BLaER1 treated with 17β-estradiol and CSF1 and Interleukin-3, amounts not matched to agents 10 nM and 100 nM (cell line): Measurements from ENCODE around the gene GAMT.

Experiments
- H3K27ac ChIP-seq, 11 experiments: shearing (Covaris generic); formaldehyde crosslinking; 2 replicates each; pipeline ENCODE4 v1.8.1; 2022
- H3K27me3 ChIP-seq, 11 experiments: shearing (Covaris generic); formaldehyde crosslinking; 2 replicates each; pipeline ENCODE4 v1.8.1; 2022
- H3K36me3 ChIP-seq, 11 experiments: shearing (Covaris generic); formaldehyde crosslinking; 2 replicates each; pipeline ENCODE4 v1.8.1; 2022
- H3K4me1 ChIP-seq, 10 experiments: shearing (Covaris generic); formaldehyde crosslinking; 2 replicates each; pipeline ENCODE4 v1.8.1; 2022
- H3K4me2 ChIP-seq, 11 experiments: shearing (Covaris generic); formaldehyde crosslinking; 2 replicates each; pipeline ENCODE4 v1.8.1; 2022
- H3K4me3 ChIP-seq, 10 experiments: shearing (Covaris generic); formaldehyde crosslinking; 2 replicates each; pipeline ENCODE4 v1.8.1; 2022
- H3K9ac ChIP-seq, 11 experiments: shearing (Covaris generic); formaldehyde crosslinking; 2 replicates each; pipeline ENCODE4 v1.8.1; 2022
- H3K9me3 ChIP-seq, 11 experiments: shearing (Covaris generic); formaldehyde crosslinking; replicated peaks in 1 of 11; 2 replicates each; pipeline ENCODE4 v1.8.1; 2022
- H4K20me1 ChIP-seq, 11 experiments: shearing (Covaris generic); formaldehyde crosslinking; 2 replicates each; pipeline ENCODE4 v1.8.1; 2022
- Cebpa-rat ChIP-seq, 11 experiments: shearing (Covaris generic); IDR thresholded peaks; 2 replicates each; pipeline ENCODE4 v1.8.1; 2022

GAMT gene

GRCh38 chr19:1429750-1430149 lies 28.4 kb upstream of the GAMT start:
- no peak for TF ChIP-seq Cebpa-rat (IDR thresholded peaks at IDR 0.05)
- Histone ChIP-seq H3K9ac (peak overlapping the region in 6 of 11 experiments; percentile 9 to 66 (median 28); a peak in 4 of 22 replicates), H3K4me3 (no peak overlapping the region), H3K9me3 (no peaks in the 10 kb centered on the region), H3K4me2 (peak overlapping the region in 2 of 11 experiments; percentile 16 to 80; a peak in 3 of 22 replicates), H3K4me1 (peaks cover 32 to 56% (median 49%) of the 10 kb centered on the region in 10 experiments), H3K27me3 (no peaks in the 10 kb centered on the region), H4K20me1 (peaks cover 83 to 100% (median 97%) of the 10 kb centered on the region in 11 experiments), H3K27ac (peak overlapping the region in 1 of 11 experiments; percentile 13; a peak in 2 of 22 replicates), H3K36me3 (peaks cover 78 to 99% (median 89%) of the 10 kb centered on the region in 11 experiments)

- peaks cover 75 to 97% (median 87%) of the 10 kb centered on the region in 11 experiments for H3K36me3 ChIP-seq
- no peaks in the 10 kb centered on the region for H3K9me3 ChIP-seq
- H4K20me1 ChIP-seq = peaks cover 82 to 100% (median 96%) of the 10 kb centered on the region in 11 experiments
- TF ChIP-seq Cebpa-rat (IDR thresholded peaks at IDR 0.05) = no peak
- H3K27me3 ChIP-seq = no peaks in the 10 kb centered on the region
- H3K4me1 ChIP-seq = peaks cover 40 to 65% (median 55%) of the 10 kb centered on the region in 10 experiments
- H3K4me3 ChIP-seq = no peak overlapping the region
- H3K27ac ChIP-seq = no peak overlapping the region; a peak in 2 of 22 replicates
- H3K4me2 ChIP-seq = peak overlapping the region in 4 of 11 experiments; percentile 80 to 93 (median 84); a peak in 8 of 22 replicates
- peak overlapping the region in 6 of 11 experiments; percentile 14 to 71 (median 45); a peak in 9 of 22 replicates for H3K9ac ChIP-seq
These were observed 27.5 kb upstream of the GAMT start for GRCh38 chr19:1428738-1429391.

- peak overlapping the region; percentile 45 to 93 (median 78) for H3K4me2 ChIP-seq
- H3K9ac ChIP-seq = peak overlapping the region in 9 of 11 experiments; percentile 8 to 71 (median 23); a peak in 15 of 22 replicates
- H3K9me3 ChIP-seq = no peaks in the 10 kb centered on the region
- H3K4me1 ChIP-seq = peaks cover 51 to 80% (median 70%) of the 10 kb centered on the region in 10 experiments
- no peak for TF ChIP-seq Cebpa-rat (IDR thresholded peaks at IDR 0.05)
- peak overlapping the region in 3 of 10 experiments; percentile 16 to 26 (median 18); a peak in 3 of 20 replicates for H3K4me3 ChIP-seq
- peaks cover 82 to 100% (median 96%) of the 10 kb centered on the region in 11 experiments for H4K20me1 ChIP-seq
- peak overlapping the region in 5 of 11 experiments; percentile 35 to 55 (median 45); a peak in 7 of 22 replicates for H3K27ac ChIP-seq
- no peaks in the 10 kb centered on the region for H3K27me3 ChIP-seq
- peaks cover 75 to 97% (median 87%) of the 10 kb centered on the region in 11 experiments for H3K36me3 ChIP-seq
These were observed 26.0 kb upstream of the GAMT start for GRCh38 chr19:1427221-1427920.

- no peak for TF ChIP-seq Cebpa-rat (IDR thresholded peaks at IDR 0.05)
- Histone ChIP-seq H3K27ac (peak overlapping the region in 5 of 11 experiments; percentile 9 to 55 (median 44); a peak in 6 of 22 replicates), H3K4me2 (peak overlapping the region; percentile 45 to 93 (median 78))
These were observed 25.4 kb upstream of the GAMT start for GRCh38 chr19:1426736-1427135.

GRCh38 chr19:1425902-1426301 lies 24.6 kb upstream of the GAMT start:
- Histone ChIP-seq H3K4me1 (peaks cover 51 to 87% (median 76%) of the 10 kb centered on the region in 10 experiments), H3K9ac (peak overlapping the region in 8 of 11 experiments; percentile 16 to 71 (median 41); a peak in 11 of 22 replicates), H4K20me1 (peaks cover 85 to 100% (median 97%) of the 10 kb centered on the region in 11 experiments)

More at GRCh38 chr19:1426736-1427135, 25.4 kb upstream of the GAMT start:
- 0 out of 20 replicates have a peak overlapping the region, but pooled peaks of 1 of the 10 experiments have one; percentile 18 for H3K4me3 ChIP-seq
- H3K27me3 ChIP-seq = no peaks in the 10 kb centered on the region
- peaks cover 82 to 100% (median 96%) of the 10 kb centered on the region in 11 experiments for H4K20me1 ChIP-seq
- H3K9me3 ChIP-seq = no peaks in the 10 kb centered on the region
- peaks cover 75 to 97% (median 87%) of the 10 kb centered on the region in 11 experiments for H3K36me3 ChIP-seq
- peak overlapping the region in 8 of 11 experiments; percentile 8 to 71 (median 41); a peak in 15 of 22 replicates for H3K9ac ChIP-seq
- peaks cover 51 to 85% (median 75%) of the 10 kb centered on the region in 10 experiments for H3K4me1 ChIP-seq

GRCh38 chr19:1425102-1425837 lies 23.9 kb upstream of the GAMT start:
- Histone ChIP-seq H3K27ac (peak overlapping the region in 5 of 11 experiments; percentile 10 to 55 (median 35); a peak in 5 of 22 replicates), H3K9me3 (no peaks in the 10 kb centered on the region), H3K4me3 (no peak overlapping the region), H3K9ac (peak overlapping the region in 8 of 11 experiments; percentile 16 to 71 (median 41); a peak in 12 of 22 replicates), H3K36me3 (peaks cover 75 to 97% (median 87%) of the 10 kb centered on the region in 11 experiments), H3K4me2 (peak overlapping the region; percentile 45 to 93 (median 78)), H4K20me1 (peaks cover 91 to 100% (median 99%) of the 10 kb centered on the region in 11 experiments), H3K27me3 (no peaks in the 10 kb centered on the region), H3K4me1 (peaks cover 51 to 87% (median 76%) of the 10 kb centered on the region in 10 experiments)
- TF ChIP-seq Cebpa-rat (IDR thresholded peaks at IDR 0.05) = peak in 8 of 11 experiments; percentile 35 to 83 (median 60); a peak in 11 of 22 replicates

More at GRCh38 chr19:1425902-1426301, 24.6 kb upstream of the GAMT start:
- Histone ChIP-seq H3K27ac (peak overlapping the region in 4 of 11 experiments; percentile 10 to 42 (median 26); a peak in 3 of 22 replicates), H3K36me3 (peaks cover 75 to 97% (median 87%) of the 10 kb centered on the region in 11 experiments), H3K9me3 (no peaks in the 10 kb centered on the region), H3K27me3 (no peaks in the 10 kb centered on the region), H3K4me2 (peak overlapping the region; percentile 45 to 93 (median 78)), H3K4me3 (no peak overlapping the region)
- TF ChIP-seq Cebpa-rat (IDR thresholded peaks at IDR 0.05) = no peak

- Histone ChIP-seq H3K27ac (peak overlapping the region in 7 of 11 experiments; percentile 37 to 57 (median 47); a peak in 9 of 22 replicates), H3K9ac (peak overlapping the region in 8 of 11 experiments; percentile 27 to 65 (median 51); a peak in 13 of 22 replicates), H4K20me1 (peaks cover 93 to 100% (median 99%) of the 10 kb centered on the region in 11 experiments)
These were observed 23.0 kb upstream of the GAMT start for GRCh38 chr19:1424192-1424955.

More at GRCh38 chr19:1424192-1424955, 23.0 kb upstream of the GAMT start:
- peak overlapping the region; percentile 37 to 93 (median 78); a peak in 21 of 22 replicates for H3K4me2 ChIP-seq
- H3K9me3 ChIP-seq = no peaks in the 10 kb centered on the region
- H3K36me3 ChIP-seq = peaks cover 74 to 96% (median 85%) of the 10 kb centered on the region in 11 experiments
- H3K27me3 ChIP-seq = no peaks in the 10 kb centered on the region
- H3K4me1 ChIP-seq = peaks cover 51 to 81% (median 70%) of the 10 kb centered on the region in 10 experiments
- no peak for TF ChIP-seq Cebpa-rat (IDR thresholded peaks at IDR 0.05)
- peak overlapping the region in 1 of 10 experiments; percentile 15; a peak in 1 of 20 replicates for H3K4me3 ChIP-seq
